Type B pancreatic cell (in vitro differentiated cells): ENCODE measurements around the gene PDZD7. TPM values are rescaled to one million over a fixed set of nuclear protein-coding genes. Genes with fewer than 3 reads are reported as not detected.

Source experiments
- DNase-seq: peaks from one replicate; pipeline ENCODE4 v3.0.0; 2021; ENCODE audit warnings: mixed read lengths; ENCODE audit not compliant: unreplicated experiment; ENCODE audit errors: extremely low spot score
- H3K27ac Mint-ChIP-seq: 2 replicates; pipeline ENCODE4 v1.8.0; 2021; ENCODE audit warnings: mild to moderate bottlenecking, mixed read lengths
- H3K27me3 Mint-ChIP-seq: 2 replicates; pipeline ENCODE4 v1.8.0; 2021; ENCODE audit warnings: mixed read lengths
- H3K36me3 Mint-ChIP-seq: 2 replicates; pipeline ENCODE4 v1.8.0; 2021; ENCODE audit warnings: mixed read lengths
- H3K4me1 Mint-ChIP-seq: one replicate; pipeline ENCODE4 v1.8.0; 2021; ENCODE audit warnings: mixed read lengths; ENCODE audit not compliant: unreplicated experiment
- H3K4me3 Mint-ChIP-seq: 2 replicates; pipeline ENCODE4 v1.8.0; 2021; ENCODE audit warnings: mild to moderate bottlenecking, mixed read lengths
- H3K9me3 Mint-ChIP-seq: 2 replicates; pipeline ENCODE4 v1.8.0; 2021; ENCODE audit warnings: mixed read lengths
- CTCF ChIP-seq: fragments of 200-600 bp; sonication (generic); conservative IDR thresholded peaks from 2 replicates; pipeline ENCODE4 v1.5.0; 2021; ENCODE audit warnings: antibody characterized with exemption, mild to moderate bottlenecking
- total RNA-seq: library from RNA; stranded (reverse); gene quantifications from 2 replicates; pipeline ENCODE4 v1.2.1, GENCODE V29; 2021; ENCODE audit warnings: low replicate concordance

Gene PDZD7
- total RNA-seq, 1 donor from 2014 or later, result 2.0 TPM

DNA sequence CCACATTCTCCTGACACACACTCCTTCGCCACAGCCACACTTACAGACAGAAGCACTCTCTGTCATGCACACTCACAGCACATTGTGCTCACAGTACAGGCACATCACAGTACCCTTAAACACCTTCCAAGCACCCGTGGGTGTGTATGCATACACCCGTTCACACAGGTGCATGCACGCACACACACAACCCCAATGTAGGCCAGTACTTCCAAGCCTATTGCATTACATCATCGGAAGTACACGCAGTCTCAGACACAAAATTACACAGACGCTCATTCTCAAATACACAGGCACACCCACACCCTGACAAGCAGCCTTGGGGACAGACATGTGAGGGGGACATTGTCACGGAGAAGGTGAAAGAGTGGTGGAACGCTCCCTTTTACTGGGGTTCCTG, 42.0 kb upstream of the PDZD7 start:
- TF ChIP-seq CTCF, result no peak
- Mint-ChIP-seq H3K4me1 (peaks cover 27% of the 10 kb centered on the region), H3K27ac (no peak overlapping the region), H3K9me3 (no peaks in the 10 kb centered on the region), H3K27me3 (peaks cover 51% of the 10 kb centered on the region), H3K4me3 (peak overlapping the region; percentile 24), H3K36me3 (no peaks in the 10 kb centered on the region)
- DNase-seq, result no peak

DNA sequence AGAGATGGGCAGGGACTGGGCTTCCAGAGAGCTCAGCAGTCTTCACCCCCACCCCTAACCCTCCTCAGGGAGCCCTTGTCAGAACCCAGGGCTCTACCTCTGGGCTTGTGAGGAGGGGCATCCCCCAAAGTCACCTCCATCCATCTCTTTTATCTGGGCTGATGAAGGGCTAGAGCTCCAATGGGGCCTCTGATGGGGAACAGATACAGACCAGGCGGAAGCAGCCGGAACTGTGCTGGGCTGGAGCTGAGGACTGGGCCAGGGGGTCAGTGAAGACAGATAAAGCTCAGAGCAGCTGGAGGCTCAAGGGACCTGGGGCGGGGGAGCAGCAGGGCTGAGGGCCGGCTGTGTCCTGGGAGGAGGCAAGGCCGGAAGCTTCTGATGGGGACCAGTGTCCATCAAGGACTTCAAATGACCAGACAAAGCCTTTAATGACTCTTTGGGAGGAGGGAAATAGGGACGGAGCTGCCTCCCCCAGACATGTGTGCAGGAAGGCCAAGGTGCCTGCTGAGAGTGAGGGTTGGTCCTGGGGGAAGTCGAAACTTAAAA, 41.0 kb upstream of the PDZD7 start:
- Mint-ChIP-seq H3K4me1 (peaks cover 27% of the 10 kb centered on the region), H3K27ac (no peak overlapping the region), H3K27me3 (peaks cover 52% of the 10 kb centered on the region), H3K9me3 (no peaks in the 10 kb centered on the region), H3K4me3 (peak overlapping the region; percentile 11), H3K36me3 (no peaks in the 10 kb centered on the region)
- no peak for TF ChIP-seq CTCF
- DNase-seq, result no peak

GRCh38 chr10:101071267-101071884, 40.4 kb upstream of the PDZD7 start:
- Mint-ChIP-seq H3K4me3 (no peak overlapping the region), H3K27me3 (peaks cover 46% of the 10 kb centered on the region)
- DNase-seq, result no peak

GRCh38 chr10:101070098-101070497, 39.2 kb upstream of the PDZD7 start:
- no peaks in the 10 kb centered on the region for H3K9me3 Mint-ChIP-seq
- no peak for TF ChIP-seq CTCF
- peaks cover 45% of the 10 kb centered on the region for H3K27me3 Mint-ChIP-seq
- H3K27ac Mint-ChIP-seq, result no peak overlapping the region
- no peak for DNase-seq
- H3K4me3 Mint-ChIP-seq, result no peak overlapping the region
- peaks cover 27% of the 10 kb centered on the region for H3K4me1 Mint-ChIP-seq
- H3K36me3 Mint-ChIP-seq, result no peaks in the 10 kb centered on the region

More at GRCh38 chr10:101071267-101071884, 40.4 kb upstream of the PDZD7 start:
- H3K4me1 Mint-ChIP-seq, result peaks cover 27% of the 10 kb centered on the region
- no peaks in the 10 kb centered on the region for H3K9me3 Mint-ChIP-seq
- no peaks in the 10 kb centered on the region for H3K36me3 Mint-ChIP-seq
- no peak overlapping the region for H3K27ac Mint-ChIP-seq
- no peak for TF ChIP-seq CTCF

GRCh38 chr10:101069441-101069840, 38.5 kb upstream of the PDZD7 start:
- TF ChIP-seq CTCF, result no peak
- Mint-ChIP-seq H3K36me3 (no peaks in the 10 kb centered on the region), H3K4me3 (no peak overlapping the region), H3K9me3 (no peaks in the 10 kb centered on the region), H3K27ac (no peak overlapping the region), H3K27me3 (peaks cover 49% of the 10 kb centered on the region), H3K4me1 (peaks cover 32% of the 10 kb centered on the region)
- DNase-seq, result no peak
